ENCODE data around the gene RNH1. TPM values are rescaled to one million over a fixed set of nuclear protein-coding genes. Genes with fewer than 3 reads are reported as not detected.

Gene RNH1
- total RNA-seq, 1 experiment from 2014 or later: 59.0 TPM

DNA sequence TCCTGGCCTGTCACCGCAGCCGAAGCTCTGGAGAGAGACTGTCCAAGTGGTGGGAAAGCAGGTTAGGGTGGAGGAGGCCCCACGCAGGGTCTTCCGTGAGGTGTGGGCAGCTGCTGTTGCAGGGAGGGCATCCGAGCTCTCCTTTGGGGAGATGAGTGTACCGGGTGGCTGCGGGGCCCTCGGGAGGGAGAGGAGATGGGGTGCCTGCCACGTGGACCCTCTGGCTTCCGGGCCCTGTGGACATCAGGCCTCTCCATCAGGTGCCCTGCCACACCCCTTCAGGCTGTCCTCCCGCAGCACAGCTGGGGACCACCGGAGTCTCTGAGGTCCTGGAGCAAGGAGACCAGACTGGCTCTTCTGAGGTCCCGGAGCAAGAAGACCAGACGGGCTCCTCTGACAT, 55.3 kb downstream of the RNH1 start:
- H3K27ac Mint-ChIP-seq: peak overlapping the region; percentile 86
- H3K4me3 Mint-ChIP-seq: peak overlapping the region; percentile 99
- ChIA-PET CTCF (interaction anchor here (2.1 to 5.9 kb wide), 2 partner anchors 12 to 45 kb away, joined by 8 to 71 read pairs; no protein-coding TSS in a partner anchor), POLR2A (no interaction called here)
- ATAC-seq: no peak
- peaks cover 19% of the 10 kb centered on the region; the same call in 1 of the 2 replicates for H3K36me3 Mint-ChIP-seq
- peaks cover 2% of the 10 kb centered on the region; the same call in 1 of the 2 replicates for H3K27me3 Mint-ChIP-seq (ENCODE audit: low read depth)
- TF ChIP-seq NFATC4 (CRISPR knock-in tag; IDR thresholded peaks at IDR 0.05) (no peak), GABPB1 (CRISPR knock-in tag; IDR thresholded peaks at IDR 0.05) (no peak), HMGA2 (CRISPR knock-in tag; IDR thresholded peaks at IDR 0.05) (no peak), RELA (CRISPR knock-in tag; IDR thresholded peaks at IDR 0.05; ENCODE audit: borderline replicate concordance) (no peak), SOX15 (CRISPR knock-in tag; IDR thresholded peaks at IDR 0.05) (no peak), ZNF121 (CRISPR knock-in tag; IDR thresholded peaks at IDR 0.05) (no peak)
- TF ChIP-seq, protein P1, sequence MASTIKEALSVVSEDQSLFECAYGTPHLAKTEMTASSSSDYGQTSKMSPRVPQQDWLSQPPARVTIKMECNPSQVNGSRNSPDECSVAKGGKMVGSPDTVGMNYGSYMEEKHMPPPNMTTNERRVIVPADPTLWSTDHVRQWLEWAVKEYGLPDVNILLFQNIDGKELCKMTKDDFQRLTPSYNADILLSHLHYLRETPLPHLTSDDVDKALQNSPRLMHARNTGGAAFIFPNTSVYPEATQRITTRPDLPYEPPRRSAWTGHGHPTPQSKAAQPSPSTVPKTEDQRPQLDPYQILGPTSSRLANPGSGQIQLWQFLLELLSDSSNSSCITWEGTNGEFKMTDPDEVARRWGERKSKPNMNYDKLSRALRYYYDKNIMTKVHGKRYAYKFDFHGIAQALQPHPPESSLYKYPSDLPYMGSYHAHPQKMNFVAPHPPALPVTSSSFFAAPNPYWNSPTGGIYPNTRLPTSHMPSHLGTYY (CRISPR knock-in tag; IDR thresholded peaks at IDR 0.05): no peak
- TF ChIP-seq, protein P2, sequence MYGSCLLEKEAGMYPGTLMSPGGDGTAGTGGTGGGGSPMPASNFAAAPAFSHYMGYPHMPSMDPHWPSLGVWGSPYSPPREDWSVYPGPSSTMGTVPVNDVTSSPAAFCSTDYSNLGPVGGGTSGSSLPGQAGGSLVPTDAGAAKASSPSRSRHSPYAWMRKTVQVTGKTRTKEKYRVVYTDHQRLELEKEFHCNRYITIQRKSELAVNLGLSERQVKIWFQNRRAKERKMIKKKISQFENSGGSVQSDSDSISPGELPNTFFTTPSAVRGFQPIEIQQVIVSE (CRISPR knock-in tag; IDR thresholded peaks at IDR 0.05; ENCODE audit: borderline replicate concordance): no peak
- TF ChIP-seq, protein P3, sequence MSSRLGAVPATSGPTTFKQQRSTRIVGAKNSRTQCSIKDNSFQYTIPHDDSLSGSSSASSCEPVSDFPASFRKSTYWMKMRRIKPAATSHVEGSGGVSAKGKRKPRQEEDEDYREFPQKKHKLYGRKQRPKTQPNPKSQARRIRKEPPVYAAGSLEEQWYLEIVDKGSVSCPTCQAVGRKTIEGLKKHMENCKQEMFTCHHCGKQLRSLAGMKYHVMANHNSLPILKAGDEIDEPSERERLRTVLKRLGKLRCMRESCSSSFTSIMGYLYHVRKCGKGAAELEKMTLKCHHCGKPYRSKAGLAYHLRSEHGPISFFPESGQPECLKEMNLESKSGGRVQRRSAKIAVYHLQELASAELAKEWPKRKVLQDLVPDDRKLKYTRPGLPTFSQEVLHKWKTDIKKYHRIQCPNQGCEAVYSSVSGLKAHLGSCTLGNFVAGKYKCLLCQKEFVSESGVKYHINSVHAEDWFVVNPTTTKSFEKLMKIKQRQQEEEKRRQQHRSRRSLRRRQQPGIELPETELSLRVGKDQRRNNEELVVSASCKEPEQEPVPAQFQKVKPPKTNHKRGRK (CRISPR knock-in tag; IDR thresholded peaks at IDR 0.05; ENCODE audit: borderline replicate concordance): no peak
- TF ChIP-seq, protein P4, sequence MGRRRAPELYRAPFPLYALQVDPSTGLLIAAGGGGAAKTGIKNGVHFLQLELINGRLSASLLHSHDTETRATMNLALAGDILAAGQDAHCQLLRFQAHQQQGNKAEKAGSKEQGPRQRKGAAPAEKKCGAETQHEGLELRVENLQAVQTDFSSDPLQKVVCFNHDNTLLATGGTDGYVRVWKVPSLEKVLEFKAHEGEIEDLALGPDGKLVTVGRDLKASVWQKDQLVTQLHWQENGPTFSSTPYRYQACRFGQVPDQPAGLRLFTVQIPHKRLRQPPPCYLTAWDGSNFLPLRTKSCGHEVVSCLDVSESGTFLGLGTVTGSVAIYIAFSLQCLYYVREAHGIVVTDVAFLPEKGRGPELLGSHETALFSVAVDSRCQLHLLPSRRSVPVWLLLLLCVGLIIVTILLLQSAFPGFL (CRISPR knock-in tag; IDR thresholded peaks at IDR 0.05; ENCODE audit: borderline replicate concordance): no peak
- TF ChIP-seq, protein P5, sequence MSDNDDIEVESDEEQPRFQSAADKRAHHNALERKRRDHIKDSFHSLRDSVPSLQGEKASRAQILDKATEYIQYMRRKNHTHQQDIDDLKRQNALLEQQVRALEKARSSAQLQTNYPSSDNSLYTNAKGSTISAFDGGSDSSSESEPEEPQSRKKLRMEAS (CRISPR knock-in tag; IDR thresholded peaks at IDR 0.05): no peak
- no peaks in the 10 kb centered on the region for H3K9me3 Mint-ChIP-seq
- no peak for DNase-seq (ENCODE audit: low spot score)
- H3K4me1 Mint-ChIP-seq: peaks cover 34% of the 10 kb centered on the region

DNA sequence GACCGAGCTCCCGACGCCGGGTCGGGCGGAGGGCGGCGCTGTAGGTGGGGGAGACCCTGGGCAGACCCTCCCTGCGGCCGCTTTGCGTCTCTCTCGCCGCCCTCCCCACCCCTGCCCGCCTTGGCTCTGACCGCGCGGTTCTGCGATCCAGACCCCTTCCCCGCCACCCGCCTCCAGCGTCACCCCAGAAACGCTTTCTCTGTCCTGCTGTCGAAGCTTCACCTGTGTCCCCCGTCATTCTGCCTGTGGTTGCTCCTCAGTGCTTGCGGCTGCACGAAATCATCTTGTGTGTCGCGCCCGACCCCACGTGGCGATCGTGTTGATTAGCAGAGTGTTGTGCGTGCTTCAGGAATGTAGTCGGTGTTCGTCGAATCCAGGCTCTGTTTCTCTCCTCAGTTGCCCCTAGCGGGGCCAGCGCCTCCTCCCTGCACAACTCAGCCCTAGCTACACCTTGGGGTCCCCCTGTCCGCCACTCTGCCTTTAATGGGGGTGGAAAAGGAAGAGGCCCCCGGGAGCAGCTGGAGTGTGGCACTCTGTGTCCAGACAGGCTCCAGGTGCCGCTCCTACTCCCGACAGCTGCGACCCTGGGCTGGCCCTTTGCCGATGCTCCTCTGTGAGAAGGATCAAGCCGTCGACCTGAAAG, 56.1 kb downstream of the RNH1 start:
- ChIA-PET POLR2A (no interaction called here), CTCF (interaction anchor here (0.6 to 5.9 kb wide), 7 partner anchors 11 to 200 kb away, joined by 3 to 71 read pairs (median 8); no protein-coding TSS in a partner anchor)
- no peak for TF ChIP-seq KAT7 (CRISPR knock-in tag; IDR thresholded peaks at IDR 0.05; ENCODE audit: borderline replicate concordance)
- TF ChIP-seq GABPB1 (CRISPR knock-in tag; IDR thresholded peaks at IDR 0.05): 0 out of 2 replicates have a peak, but pooled peaks have one; percentile 20
- TF ChIP-seq, protein P6, sequence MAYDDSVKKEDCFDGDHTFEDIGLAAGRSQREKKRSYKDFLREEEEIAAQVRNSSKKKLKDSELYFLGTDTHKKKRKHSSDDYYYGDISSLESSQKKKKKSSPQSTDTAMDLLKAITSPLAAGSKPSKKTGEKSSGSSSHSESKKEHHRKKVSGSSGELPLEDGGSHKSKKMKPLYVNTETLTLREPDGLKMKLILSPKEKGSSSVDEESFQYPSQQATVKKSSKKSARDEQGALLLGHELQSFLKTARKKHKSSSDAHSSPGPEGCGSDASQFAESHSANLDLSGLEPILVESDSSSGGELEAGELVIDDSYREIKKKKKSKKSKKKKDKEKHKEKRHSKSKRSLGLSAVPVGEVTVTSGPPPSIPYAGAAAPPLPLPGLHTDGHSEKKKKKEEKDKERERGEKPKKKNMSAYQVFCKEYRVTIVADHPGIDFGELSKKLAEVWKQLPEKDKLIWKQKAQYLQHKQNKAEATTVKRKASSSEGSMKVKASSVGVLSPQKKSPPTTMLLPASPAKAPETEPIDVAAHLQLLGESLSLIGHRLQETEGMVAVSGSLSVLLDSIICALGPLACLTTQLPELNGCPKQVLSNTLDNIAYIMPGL (CRISPR knock-in tag; IDR thresholded peaks at IDR 0.05): 0 out of 2 replicates have a peak, but pooled peaks have one; percentile 15
- Mint-ChIP-seq H3K4me1 (peaks cover 28% of the 10 kb centered on the region), H3K36me3 (peaks cover 19% of the 10 kb centered on the region; the same call in 1 of the 2 replicates), H3K27me3 (ENCODE audit: low read depth) (peaks cover 3% of the 10 kb centered on the region; the same call in 1 of the 2 replicates), H3K9me3 (no peaks in the 10 kb centered on the region), H3K4me3 (peak overlapping the region; percentile 99), H3K27ac (peak overlapping the region; percentile 86)
- ATAC-seq (no peak), DNase-seq (ENCODE audit: low spot score) (peak; percentile 59)
